ENCODE data around the gene TPX2. TPM values are rescaled to one million over a fixed set of nuclear protein-coding genes. Genes with fewer than 3 reads are reported as not detected.

Gene TPX2
- polyA plus RNA-seq, 1 donor (not counting 4 experiments of a cell fraction or from before 2014, with no cell fraction given), result 31.5 TPM

GRCh38 chr20:31721408-31722256 is 17.5 kb upstream of the TPX2 start:
- Histone ChIP-seq H2AFZ (ENCODE audit: control insufficient read depth, low read length) (no peak overlapping the region), H3K4me2 (ENCODE audit: control insufficient read depth, extremely low read depth, insufficient read depth, low read depth, low read length) (peak overlapping the region; percentile 98), H3K9me3 (ENCODE audit: control insufficient read depth, low read depth, low read length) (no peaks in the 10 kb centered on the region), H3K9ac (ENCODE audit: control insufficient read depth, extremely low read depth, insufficient read depth, low read length) (peak overlapping the region; percentile 99), H3K27me3 (ENCODE audit: control insufficient read depth, extremely low read depth, insufficient read depth, low read length) (no peaks in the 10 kb centered on the region), H3K36me3 (ENCODE audit: control insufficient read depth in 2 of 2, extremely low read depth in 1 of 2, insufficient read depth in 2 of 2, low read length in 2 of 2) (peaks cover 15 to 40% of the 10 kb centered on the region in 2 experiments), H3K4me1 (ENCODE audit: control insufficient read depth, extremely low read depth, insufficient read depth, low read length) (peaks cover 34% of the 10 kb centered on the region), H4K20me1 (ENCODE audit: control insufficient read depth, extremely low read depth, insufficient read depth, low read length) (no peaks in the 10 kb centered on the region), H3K4me3 (ENCODE audit: control insufficient read depth in 2 of 3, extremely low read depth in 1 of 3, insufficient read depth in 2 of 3, low read depth in 1 of 3, low read length in 3 of 3) (peak overlapping the region; percentile 79 to 97 (median 83)), H3K79me2 (ENCODE audit: control insufficient read depth, insufficient read depth, low read length) (peaks cover 64% of the 10 kb centered on the region), H3K27ac (ENCODE audit: control insufficient read depth, insufficient read depth, low read length) (peak overlapping the region; percentile 98), H3K9me1 (ENCODE audit: control insufficient read depth, extremely low read depth, insufficient read depth, low read length) (no peaks in the 10 kb centered on the region)
- dilution Hi-C loops (cut with MboI; ENCODE audit: extremely low pct_ligation_motif_present, low sequenced_read_pairs), result no loop called here
- FAIRE-seq (no peak), DNase-seq (ENCODE audit: low read depth, low spot score) (no peak)
- TF ChIP-seq CTCF (optimal IDR thresholded peaks at IDR 0.05 in 1 of 3, IDR thresholded peaks at IDR 0.05 in 1 of 3, conservative IDR thresholded peaks at IDR 0.05 in 1 of 3; ENCODE audit: extremely low read depth in 1 of 3, insufficient read depth in 2 of 3, low read length in 3 of 3) (no peak), EZH2 (IDR thresholded peaks at IDR 0.05; ENCODE audit: low read length) (no peak)

- dilution Hi-C loops (cut with MboI; ENCODE audit: extremely low pct_ligation_motif_present, low sequenced_read_pairs), result no loop called here
- Histone ChIP-seq H3K4me3 (ENCODE audit: control insufficient read depth in 2 of 3, extremely low read depth in 1 of 3, insufficient read depth in 2 of 3, low read depth in 1 of 3, low read length in 3 of 3) (peak within 1 kb of the TSS; percentile 79 to 97 (median 83)), H3K79me2 (ENCODE audit: control insufficient read depth, insufficient read depth, low read length) (peaks cover 55% of the 10 kb centered on the region), H3K4me1 (ENCODE audit: control insufficient read depth, extremely low read depth, insufficient read depth, low read length) (peaks cover 26% of the 10 kb centered on the region), H3K27me3 (ENCODE audit: control insufficient read depth, extremely low read depth, insufficient read depth, low read length) (no peaks in the 10 kb centered on the region), H3K9me1 (ENCODE audit: control insufficient read depth, extremely low read depth, insufficient read depth, low read length) (no peaks in the 10 kb centered on the region), H3K9ac (ENCODE audit: control insufficient read depth, extremely low read depth, insufficient read depth, low read length) (peak within 1 kb of the TSS; percentile 99), H3K27ac (ENCODE audit: control insufficient read depth, insufficient read depth, low read length) (peak within 1 kb of the TSS; percentile 98), H4K20me1 (ENCODE audit: control insufficient read depth, extremely low read depth, insufficient read depth, low read length) (no peaks in the 10 kb centered on the region), H3K36me3 (ENCODE audit: control insufficient read depth in 2 of 2, extremely low read depth in 1 of 2, insufficient read depth in 2 of 2, low read length in 2 of 2) (peaks cover 15 to 32% of the 10 kb centered on the region in 2 experiments), H3K4me2 (ENCODE audit: control insufficient read depth, extremely low read depth, insufficient read depth, low read depth, low read length) (peak within 1 kb of the TSS; percentile 98), H2AFZ (ENCODE audit: control insufficient read depth, low read length) (peak within 1 kb of the TSS; percentile 64), H3K9me3 (ENCODE audit: control insufficient read depth, low read depth, low read length) (no peaks in the 10 kb centered on the region)
- DNase-seq (ENCODE audit: low read depth, low spot score) (no peak), FAIRE-seq (no peak)
- TF ChIP-seq EZH2 (IDR thresholded peaks at IDR 0.05; ENCODE audit: low read length), result no peak
- TF ChIP-seq CTCF (optimal IDR thresholded peaks at IDR 0.05 in 1 of 3, IDR thresholded peaks at IDR 0.05 in 1 of 3, conservative IDR thresholded peaks at IDR 0.05 in 1 of 3; ENCODE audit: extremely low read depth in 1 of 3, insufficient read depth in 2 of 3, low read length in 3 of 3), result peak; percentile 56 to 90 (median 74)
These were observed 16.6 kb upstream of the TPX2 start, which contains the start of gene BCL2L1 for GRCh38 chr20:31722257-31723068. TSS of gene BCL2L1 (minus strand) at chr20:31722868. CDS start at chr20:31722218, 650 bp downstream.

All from keratinocyte (primary cell).